Kidney (tissue), 14 donors: ENCODE results near the gene NR2F1-AS1. TPM values are rescaled to one million over a fixed set of nuclear protein-coding genes. Genes with fewer than 3 reads are reported as not detected.

Experiments used
- DNase-seq, 5 donors: peaks; one replicate each; pipeline ENCODE4 v3.0.0-alpha.2; 2013 to 2020
- FAIRE-seq: peaks from 2 replicates; lab custom pipeline; 2012; peaks lifted over from hg19 to GRCh38; lab: Jason Lieb, UNC
- H3K27ac ChIP-seq, 2 donors: one replicate each; pipeline ENCODE4 v1.7.0; 2013; ENCODE audit warnings: low read depth in 2 of 2, low read length in 2 of 2, inconsistent platforms in 1 of 2
- H3K27me3 ChIP-seq: one replicate; pipeline ENCODE4 v1.7.1; 2013; ENCODE audit warnings: low read length, inconsistent platforms; ENCODE audit not compliant: control insufficient read depth, insufficient read depth
- H3K36me3 ChIP-seq, 3 donors: one replicate each; pipeline versions ENCODE4 v1.7.0 to v1.7.1; 2013; ENCODE audit warnings: low read length in 3 of 3, control low read depth in 1 of 3, inconsistent platforms in 1 of 3; ENCODE audit not compliant: insufficient read depth in 3 of 3, control insufficient read depth in 2 of 3
- H3K4me1 ChIP-seq, 3 donors: one replicate each; pipeline versions ENCODE4 v1.7.0 to v1.7.1; 2013; ENCODE audit warnings: low read length in 3 of 3, inconsistent platforms in 1 of 3, low read depth in 1 of 3; ENCODE audit not compliant: control insufficient read depth in 2 of 3, insufficient read depth in 2 of 3
- H3K4me3 ChIP-seq, 3 donors: one replicate each; pipeline versions ENCODE4 v1.7.0 to v1.8.1; 2013; ENCODE audit warnings: low read length in 3 of 3, control low read depth in 1 of 3, inconsistent platforms in 1 of 3
- H3K9ac ChIP-seq, 3 donors: one replicate each; pipeline versions ENCODE4 v1.7.0 to v1.7.1; 2013; ENCODE audit warnings: low read length in 3 of 3, control low read depth in 1 of 3, inconsistent platforms in 1 of 3
- H3K9me3 ChIP-seq, 3 donors: one replicate each; pipeline versions ENCODE4 v1.7.0 to v1.7.1; 2013; ENCODE audit warnings: low read length in 3 of 3, control low read depth in 1 of 3, inconsistent platforms in 1 of 3; ENCODE audit not compliant: control insufficient read depth in 2 of 3, insufficient read depth in 1 of 3
- CTCF ChIP-seq: IDR thresholded peaks from 3 replicates; pipeline ENCODE4 v1.5.1; 2012; ENCODE audit warnings: mild to moderate bottlenecking, moderate library complexity, borderline replicate concordance; ENCODE audit not compliant: insufficient read depth; ENCODE audit errors: extremely low read depth
- intact Hi-C: fragments of 100-400 bp; cut with DNase I; formaldehyde crosslinking; loops from one replicate; pipeline ENCODE4 v1.11.1; 2022
- polyA plus RNA-seq: library from polyadenylated mRNA; stranded (reverse); fragments of 350-450 nt; fragmentation: Illumina TruSeq; extraction: RNeasy Lipid Tissue Mini Kit (QIAGEN cat#74804); gene quantifications from one replicate; pipeline ENCODE4 v1.2.3, GENCODE V29; 2014; ENCODE audit warnings: low read depth, low replicate concordance; ENCODE audit not compliant: insufficient read depth
- total RNA-seq: library from RNA; stranded (reverse); fragmentation: NEBNext Ultra II Directional; extraction: Animal tissue kit (Norgen Biotek cat#: 25700); gene quantifications from one replicate; pipeline ENCODE4 v1.2.1, GENCODE V29; 2021
- donor health status: control.
- donor health status: control.
- donor health status: control.
- donor health status: control.
- donor health status: control.
- donor health status: DM: yes; HTN: yes; CAD: no.
- donor health status: Normal renal cell carcinoma (clear cell type).

Gene NR2F1-AS1
- total and polyA plus RNA-seq, 2 donors from 2014 or later: 13.0 to 16.0 TPM

GRCh38 chr5:93454896-93455295, 126.1 kb downstream of the NR2F1-AS1 start:
- Histone ChIP-seq H3K9me3 (no peaks in the 10 kb centered on the region), H3K27me3 (no peaks in the 10 kb centered on the region), H3K4me1 (no peaks in the 10 kb centered on the region), H3K9ac (no peak overlapping the region), H3K36me3 (no peaks in the 10 kb centered on the region), H3K4me3 (no peak overlapping the region), H3K27ac (no peak overlapping the region)
- intact Hi-C loops: no loop called here
- no peak for TF ChIP-seq CTCF
- DNase-seq: no peak
- FAIRE-seq: no peak

- no peaks in the 10 kb centered on the region for H3K9me3 ChIP-seq
- DNase-seq: no peak
- H3K4me1 ChIP-seq: no peaks in the 10 kb centered on the region
- no peak for FAIRE-seq
- no peaks in the 10 kb centered on the region for H3K36me3 ChIP-seq
- no peaks in the 10 kb centered on the region for H3K27me3 ChIP-seq
- H3K9ac ChIP-seq: no peak overlapping the region
- no peak overlapping the region for H3K4me3 ChIP-seq
- TF ChIP-seq CTCF: no peak
- intact Hi-C loops: no loop called here
- no peak overlapping the region for H3K27ac ChIP-seq
Measured at GRCh38 chr5:93452255-93452654, 128.8 kb downstream of the NR2F1-AS1 start.

GRCh38 chr5:93438124-93438523, 142.9 kb downstream of the NR2F1-AS1 start:
- no peak overlapping the region for H3K27ac ChIP-seq
- intact Hi-C loops: no loop called here
- no peak for TF ChIP-seq CTCF
- no peaks in the 10 kb centered on the region for H3K36me3 ChIP-seq
- H3K4me1 ChIP-seq: no peaks in the 10 kb centered on the region
- H3K27me3 ChIP-seq: no peaks in the 10 kb centered on the region
- H3K9ac ChIP-seq: no peak overlapping the region
- H3K9me3 ChIP-seq: no peaks in the 10 kb centered on the region
- H3K4me3 ChIP-seq: no peak overlapping the region
- DNase-seq (no peak), FAIRE-seq (no peak)

- Histone ChIP-seq H3K9me3 (no peaks in the 10 kb centered on the region), H3K27me3 (no peaks in the 10 kb centered on the region), H3K9ac (no peak overlapping the region), H3K4me3 (no peak overlapping the region), H3K4me1 (no peaks in the 10 kb centered on the region), H3K36me3 (no peaks in the 10 kb centered on the region), H3K27ac (no peak overlapping the region)
- intact Hi-C loops: no loop called here
- DNase-seq (no peak), FAIRE-seq (no peak)
- no peak for TF ChIP-seq CTCF
Measured at GRCh38 chr5:93436083-93436482, 144.9 kb downstream of the NR2F1-AS1 start.
